Fibroblast of villous mesenchyme (primary cell): ENCODE measurements around the gene DISP2. TPM values are rescaled to one million over a fixed set of nuclear protein-coding genes. Genes with fewer than 3 reads are reported as not detected.

ENCODE experiments used
- DNase-seq: peaks from one replicate; pipeline ENCODE4 v3.0.0-alpha.2; 2010; ENCODE audit warnings: low read depth
- H3K4me3 ChIP-seq: 2 replicates; pipeline ENCODE4 v1.5.1; 2011; ENCODE audit warnings: low read depth, mild to moderate bottlenecking, low read length
- total RNA-seq: library from RNA; depleted of rRNA; stranded (reverse); fragments of >200 nt; gene quantifications from 2 replicates; pipeline ENCODE4 v1.2.3, GENCODE V29; 2012
- TF ChIP-seq, protein P1 (sequence below): IDR thresholded peaks from 2 replicates; pipeline ENCODE4 v1.5.1; 2012; ENCODE audit warnings: low read depth, mild to moderate bottlenecking, low read length; ENCODE audit not compliant: insufficient read depth

DISP2 gene
- total RNA-seq, 1 donor: under 0.01 TPM

DNA sequence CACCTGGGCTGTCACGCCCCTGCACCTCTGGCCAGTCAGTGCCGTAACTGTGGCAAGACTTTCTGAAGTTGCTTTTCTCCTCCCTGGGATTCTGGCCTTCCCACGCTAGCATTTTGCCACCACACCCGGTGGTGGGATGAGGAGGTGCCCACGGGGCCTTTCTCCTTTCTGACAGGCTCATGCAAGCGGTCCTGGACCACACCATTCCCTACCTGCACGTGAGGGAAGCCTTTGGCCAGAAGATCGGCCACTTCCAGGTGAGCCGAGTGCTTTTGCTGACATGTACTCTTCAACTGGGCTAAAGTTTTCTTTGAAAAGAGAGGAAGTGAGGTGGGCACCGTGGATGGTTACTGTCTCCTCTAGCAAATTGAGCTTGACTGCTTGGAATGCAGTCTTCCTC lies 57.2 kb downstream of the DISP2 start:
- DNase-seq: no peak
- TF ChIP-seq, protein P1, sequence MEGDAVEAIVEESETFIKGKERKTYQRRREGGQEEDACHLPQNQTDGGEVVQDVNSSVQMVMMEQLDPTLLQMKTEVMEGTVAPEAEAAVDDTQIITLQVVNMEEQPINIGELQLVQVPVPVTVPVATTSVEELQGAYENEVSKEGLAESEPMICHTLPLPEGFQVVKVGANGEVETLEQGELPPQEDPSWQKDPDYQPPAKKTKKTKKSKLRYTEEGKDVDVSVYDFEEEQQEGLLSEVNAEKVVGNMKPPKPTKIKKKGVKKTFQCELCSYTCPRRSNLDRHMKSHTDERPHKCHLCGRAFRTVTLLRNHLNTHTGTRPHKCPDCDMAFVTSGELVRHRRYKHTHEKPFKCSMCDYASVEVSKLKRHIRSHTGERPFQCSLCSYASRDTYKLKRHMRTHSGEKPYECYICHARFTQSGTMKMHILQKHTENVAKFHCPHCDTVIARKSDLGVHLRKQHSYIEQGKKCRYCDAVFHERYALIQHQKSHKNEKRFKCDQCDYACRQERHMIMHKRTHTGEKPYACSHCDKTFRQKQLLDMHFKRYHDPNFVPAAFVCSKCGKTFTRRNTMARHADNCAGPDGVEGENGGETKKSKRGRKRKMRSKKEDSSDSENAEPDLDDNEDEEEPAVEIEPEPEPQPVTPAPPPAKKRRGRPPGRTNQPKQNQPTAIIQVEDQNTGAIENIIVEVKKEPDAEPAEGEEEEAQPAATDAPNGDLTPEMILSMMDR: no peak
- H3K4me3 ChIP-seq: no peak overlapping the region

DNA sequence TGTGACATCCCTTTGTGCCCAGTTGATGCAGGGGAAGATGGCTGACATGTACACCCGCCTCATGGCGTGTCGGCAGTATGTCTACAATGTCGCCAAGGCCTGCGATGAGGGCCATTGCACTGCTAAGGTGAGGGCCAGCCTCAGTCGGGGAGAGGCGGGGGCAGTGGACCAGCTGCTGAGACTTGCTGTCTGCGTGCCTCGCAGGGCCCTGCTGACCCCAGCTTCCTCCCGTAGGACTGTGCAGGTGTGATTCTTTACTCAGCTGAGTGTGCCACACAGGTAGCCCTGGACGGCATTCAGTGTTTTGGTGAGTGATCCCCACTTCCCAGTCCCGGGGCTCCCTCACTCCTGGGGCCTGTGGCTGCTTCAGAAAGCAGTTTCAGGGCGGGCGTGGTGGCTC lies 58.0 kb downstream of the DISP2 start:
- TF ChIP-seq, protein P1: no peak
- H3K4me3 ChIP-seq: no peak overlapping the region
- no peak for DNase-seq

DNA sequence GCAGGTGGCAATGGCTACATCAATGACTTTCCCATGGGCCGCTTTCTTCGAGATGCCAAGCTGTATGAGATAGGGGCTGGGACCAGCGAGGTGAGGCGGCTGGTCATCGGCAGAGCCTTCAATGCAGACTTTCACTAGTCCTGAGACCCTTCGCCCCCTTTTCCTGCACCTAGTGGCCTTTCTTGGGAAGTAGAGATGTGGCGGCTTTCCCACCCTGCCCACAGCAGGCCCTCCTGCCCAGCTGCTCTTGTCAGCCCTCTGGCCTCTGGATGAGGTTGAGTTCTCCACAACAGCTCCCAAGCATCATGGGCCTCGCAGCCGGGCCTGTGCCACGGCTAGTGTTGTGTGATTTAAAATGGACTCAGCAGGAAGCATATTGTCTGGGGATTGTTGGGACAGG lies 60.1 kb downstream of the DISP2 start:
- TF ChIP-seq, protein P1: no peak
- H3K4me3 ChIP-seq: no peak overlapping the region
- DNase-seq: no peak

DNA sequence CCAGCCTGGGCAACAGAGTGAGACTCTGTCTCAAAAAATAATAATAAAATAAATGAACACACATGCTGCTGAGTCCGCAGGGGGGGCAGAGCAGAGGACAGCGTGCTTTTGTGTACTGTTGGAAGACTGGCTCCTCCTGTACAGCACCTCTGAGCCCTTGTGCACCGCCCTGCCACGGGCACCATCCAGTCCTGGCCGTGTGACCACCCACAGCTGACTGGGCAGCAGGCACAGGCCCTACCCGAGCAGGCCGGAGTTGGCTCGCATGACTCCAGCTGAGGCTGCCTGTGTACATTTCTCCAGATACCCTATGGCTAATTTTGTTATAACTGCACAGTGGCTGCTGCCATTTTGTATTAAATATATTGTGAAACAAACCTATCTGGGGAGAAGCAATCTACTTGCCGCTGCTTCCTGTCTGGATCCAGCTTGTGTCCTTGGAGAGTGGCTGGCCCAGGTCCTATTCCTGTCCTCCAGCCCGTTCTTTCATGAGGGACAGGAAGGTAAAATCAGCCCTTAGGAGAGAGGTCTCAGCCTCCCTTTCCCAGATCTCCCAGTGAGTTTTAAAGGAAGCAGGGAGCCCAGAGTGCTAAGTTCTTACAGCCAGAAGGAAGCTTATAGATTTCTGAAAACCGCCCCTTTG lies 62.2 kb downstream of the DISP2 start:
- H3K4me3 ChIP-seq: no peak overlapping the region
- DNase-seq: no peak
- TF ChIP-seq, protein P1: no peak

DNA sequence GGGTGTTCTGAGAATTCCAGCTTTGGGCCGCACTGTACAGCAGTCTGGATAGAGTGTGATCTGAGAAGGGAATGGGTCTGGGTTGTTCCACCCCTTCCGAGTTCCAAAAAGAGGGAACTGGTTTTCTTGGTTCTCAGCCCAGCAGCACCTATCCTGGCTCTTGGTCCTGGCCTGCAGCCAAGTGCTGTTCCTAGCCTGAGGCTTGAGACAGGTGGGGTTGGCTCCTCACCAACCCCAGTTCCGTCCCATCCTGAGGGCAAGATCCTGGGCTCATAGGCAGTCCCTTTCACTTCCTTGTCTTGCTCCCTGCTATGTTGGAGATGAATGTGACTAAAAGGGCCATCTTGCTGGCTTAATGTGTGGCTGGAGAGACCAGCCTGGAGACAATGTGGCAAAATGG lies 62.8 kb downstream of the DISP2 start:
- TF ChIP-seq, protein P1: no peak
- no peak overlapping the region for H3K4me3 ChIP-seq
- DNase-seq: no peak

DNA sequence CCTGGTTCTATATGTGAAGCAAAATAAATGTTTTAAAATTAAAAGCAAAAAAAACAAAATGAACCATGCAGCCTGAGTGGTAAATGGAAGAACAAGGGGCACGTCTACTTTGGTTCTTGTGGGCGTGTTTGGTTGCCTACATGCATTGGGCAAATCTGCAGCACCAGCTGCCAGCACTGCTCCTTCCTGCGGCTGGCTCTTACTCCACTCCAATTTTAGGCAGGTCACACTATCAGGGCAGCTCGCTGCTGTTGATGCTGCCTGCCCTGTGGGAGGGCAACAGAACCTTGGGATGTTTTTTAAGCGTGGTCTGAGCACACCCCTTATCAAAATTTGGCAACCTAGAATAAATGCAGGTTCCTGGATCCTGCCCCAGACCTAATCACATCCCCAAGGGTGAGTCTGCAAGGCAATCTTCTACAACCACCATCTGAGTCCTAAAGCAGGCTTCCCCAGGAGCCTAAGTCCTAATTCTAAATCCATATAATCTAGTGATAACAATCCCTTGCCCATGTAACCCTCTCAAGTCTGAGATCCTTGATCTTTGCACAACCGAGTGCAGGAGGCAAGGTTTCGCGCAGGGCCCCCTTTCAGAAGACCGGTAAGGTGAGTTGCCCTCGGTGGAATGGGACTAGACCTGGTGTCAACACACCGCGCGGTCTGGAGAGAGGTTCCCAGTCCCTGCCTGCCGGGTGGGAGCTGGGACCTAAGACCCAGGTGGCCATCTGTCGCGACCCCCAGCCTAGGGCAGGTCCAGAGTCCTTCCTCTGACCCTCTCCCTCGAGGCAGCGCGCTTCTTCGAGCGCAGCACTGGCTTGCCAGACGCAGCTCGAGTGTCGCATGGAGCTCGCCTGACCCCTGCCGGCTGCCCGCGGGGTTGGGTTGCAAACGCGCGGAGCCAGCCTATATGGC lies 63.5 kb downstream of the DISP2 start:
- TF ChIP-seq, protein P1: peak; percentile 96
- peak overlapping the region; percentile 25 for H3K4me3 ChIP-seq
- peak; percentile 66 for DNase-seq
